Nephron progenitor cell (in vitro differentiated cells): ENCODE data around the gene INPP5A.
"Not testable (repeated sequence)": the region's sequence is repeated elsewhere in the genome, so short reads cannot be mapped to it uniquely, and the experiment has no call there.

Source experiments
- DNase-seq: peaks from one replicate; pipeline ENCODE4 v3.0.0; 2021
- H3K27ac Mint-ChIP-seq: 2 replicates; pipeline ENCODE4 v1.8.0; 2021; ENCODE audit warnings: mild to moderate bottlenecking, moderate library complexity, mixed read lengths
- H3K27me3 Mint-ChIP-seq: 2 replicates; pipeline ENCODE4 v1.8.0; 2021; ENCODE audit warnings: mild to moderate bottlenecking, low read depth, mixed read lengths; ENCODE audit not compliant: poor library complexity
- H3K36me3 Mint-ChIP-seq: 2 replicates; pipeline ENCODE4 v1.8.0; 2021; ENCODE audit warnings: low read depth, mixed read lengths
- H3K4me1 Mint-ChIP-seq: 2 replicates; pipeline ENCODE4 v1.8.0; 2021; ENCODE audit warnings: mixed read lengths
- H3K4me3 Mint-ChIP-seq: 2 replicates; pipeline ENCODE4 v1.8.0; 2021; ENCODE audit warnings: mild to moderate bottlenecking, moderate library complexity, mixed read lengths
- H3K9me3 Mint-ChIP-seq: 2 replicates; pipeline ENCODE4 v1.8.0; 2021; ENCODE audit warnings: mild to moderate bottlenecking, moderate library complexity, mixed read lengths
- CTCF ChIP-seq: fragments of 200-600 bp; sonication (generic); IDR thresholded peaks from 2 replicates; pipeline ENCODE4 v1.5.0; 2021; ENCODE audit warnings: antibody characterized with exemption

The INPP5A gene

GRCh38 chr10:132566892-132567291 lies 29.3 kb downstream of the INPP5A start:
- TF ChIP-seq CTCF: no peak
- Mint-ChIP-seq H3K36me3 (no peaks in the 10 kb centered on the region), H3K4me1 (peaks cover 47% of the 10 kb centered on the region), H3K4me3 (no peak overlapping the region), H3K9me3 (peaks cover 8% of the 10 kb centered on the region), H3K27ac (no peak overlapping the region), H3K27me3 (peaks cover 2% of the 10 kb centered on the region)
- DNase-seq: peak; percentile 37

GRCh38 chr10:132570265-132570664 lies 32.7 kb downstream of the INPP5A start:
- peaks cover 4% of the 10 kb centered on the region for H3K27me3 Mint-ChIP-seq
- H3K9me3 Mint-ChIP-seq: no peaks in the 10 kb centered on the region
- no peak for DNase-seq
- no peak overlapping the region for H3K4me3 Mint-ChIP-seq
- no peaks in the 10 kb centered on the region for H3K36me3 Mint-ChIP-seq
- no peak overlapping the region for H3K27ac Mint-ChIP-seq
- no peak for TF ChIP-seq CTCF
- H3K4me1 Mint-ChIP-seq: peaks cover 26% of the 10 kb centered on the region

GRCh38 chr10:132570771-132571649 lies 33.4 kb downstream of the INPP5A start:
- TF ChIP-seq CTCF: no peak
- peaks cover 19% of the 10 kb centered on the region for H3K4me1 Mint-ChIP-seq
- H3K27me3 Mint-ChIP-seq: peaks cover 4% of the 10 kb centered on the region
- H3K9me3 Mint-ChIP-seq: no peaks in the 10 kb centered on the region
- no peak overlapping the region for H3K27ac Mint-ChIP-seq
- no peak overlapping the region for H3K4me3 Mint-ChIP-seq
- DNase-seq: no peak
- no peaks in the 10 kb centered on the region for H3K36me3 Mint-ChIP-seq

- TF ChIP-seq CTCF: no peak
- Mint-ChIP-seq H3K4me3 (no peak overlapping the region), H3K27ac (no peak overlapping the region), H3K36me3 (no peaks in the 10 kb centered on the region), H3K9me3 (no peaks in the 10 kb centered on the region), H3K27me3 (peaks cover 6% of the 10 kb centered on the region), H3K4me1 (peaks cover 10% of the 10 kb centered on the region)
- peak; percentile 43 for DNase-seq
Measured at GRCh38 chr10:132571650-132572544, 34.3 kb downstream of the INPP5A start.

GRCh38 chr10:132572545-132572937 lies 35.0 kb downstream of the INPP5A start:
- Mint-ChIP-seq H3K27ac (no peak overlapping the region), H3K4me1 (peaks cover 9% of the 10 kb centered on the region), H3K4me3 (no peak overlapping the region), H3K36me3 (no peaks in the 10 kb centered on the region), H3K9me3 (no peaks in the 10 kb centered on the region), H3K27me3 (peaks cover 7% of the 10 kb centered on the region)
- no peak for DNase-seq
- no peak for TF ChIP-seq CTCF

GRCh38 chr10:132572946-132573345 lies 35.4 kb downstream of the INPP5A start:
- peaks cover 13% of the 10 kb centered on the region for H3K4me1 Mint-ChIP-seq
- DNase-seq, H3K36me3 Mint-ChIP-seq, H3K27me3 Mint-ChIP-seq, H3K9me3 Mint-ChIP-seq, H3K4me3 Mint-ChIP-seq, H3K27ac Mint-ChIP-seq: not testable (repeated sequence)
